Myocyte (in vitro differentiated cells): ENCODE data around the gene CDK15. TPM values are rescaled to one million over a fixed set of nuclear protein-coding genes. Genes with fewer than 3 reads are reported as not detected.

Source experiments
- DNase-seq: peaks from one replicate; pipeline ENCODE4 v3.0.0-alpha.2; 2012; ENCODE audit warnings: low read depth
- total RNA-seq: library from RNA; depleted of rRNA; stranded (reverse); fragments of >200 nt; gene quantifications from 2 replicates; pipeline ENCODE4 v1.2.3, GENCODE V29; 2014

The CDK15 gene
- total RNA-seq, 1 donor from 2014 or later = 6.7 TPM

DNA sequence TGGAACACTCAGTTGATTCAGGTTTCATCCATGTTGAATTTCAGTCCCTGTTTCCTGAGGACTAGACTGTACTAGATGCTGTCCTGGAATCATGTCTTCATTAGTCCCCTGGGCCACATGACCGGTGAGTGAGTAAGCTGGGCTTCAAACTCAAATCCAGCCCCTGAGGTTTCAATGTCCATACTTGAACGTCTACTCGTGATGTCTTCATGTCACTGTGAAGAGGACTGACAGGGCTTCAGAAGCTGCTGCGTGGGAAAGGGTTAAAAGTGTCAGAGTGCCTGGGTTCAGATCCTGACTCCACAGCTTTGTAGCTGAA, 101.2 kb downstream of the CDK15 start:
- no peak for DNase-seq

DNA sequence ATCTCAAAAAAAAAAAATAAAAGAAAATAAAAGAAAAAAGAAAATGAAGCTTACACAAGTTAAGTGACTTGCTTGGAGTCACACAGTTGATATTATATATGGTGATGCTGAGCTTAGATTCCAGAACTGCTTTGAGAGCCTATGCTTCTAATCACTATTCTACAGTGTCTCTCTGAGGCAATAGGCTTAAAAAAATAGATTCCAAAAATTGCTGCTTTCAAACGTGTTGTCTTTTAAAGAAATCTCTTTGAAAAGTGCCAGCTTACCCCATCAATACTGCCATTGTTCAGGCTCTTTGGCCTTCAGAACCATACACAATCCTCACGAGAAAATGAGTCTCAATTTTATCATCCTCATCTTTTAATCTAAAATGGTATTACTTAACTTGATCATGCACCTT, 102.6 kb downstream of the CDK15 start:
- DNase-seq = no peak

GRCh38 chr2:201909348-201909747, 103.0 kb downstream of the CDK15 start:
- DNase-seq = no peak

DNA sequence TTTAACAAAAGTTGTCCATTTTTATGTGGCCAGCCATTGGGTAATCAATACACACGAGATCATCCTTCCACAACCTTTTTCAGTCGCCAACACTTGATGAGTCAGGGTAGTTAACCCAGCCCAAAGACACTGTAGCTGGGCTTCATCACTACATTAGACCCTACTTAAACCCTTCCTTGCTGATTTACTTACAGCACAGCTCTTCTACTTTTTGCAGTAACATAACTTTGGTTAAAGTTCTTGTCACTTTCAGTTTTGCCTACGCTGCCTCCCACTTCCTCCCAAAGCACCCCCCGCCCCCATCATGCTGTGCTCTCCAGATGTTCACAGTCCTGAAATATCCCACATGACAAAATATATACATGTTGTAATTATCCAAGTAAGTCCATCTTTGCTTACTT, 103.6 kb downstream of the CDK15 start:
- DNase-seq = no peak

DNA sequence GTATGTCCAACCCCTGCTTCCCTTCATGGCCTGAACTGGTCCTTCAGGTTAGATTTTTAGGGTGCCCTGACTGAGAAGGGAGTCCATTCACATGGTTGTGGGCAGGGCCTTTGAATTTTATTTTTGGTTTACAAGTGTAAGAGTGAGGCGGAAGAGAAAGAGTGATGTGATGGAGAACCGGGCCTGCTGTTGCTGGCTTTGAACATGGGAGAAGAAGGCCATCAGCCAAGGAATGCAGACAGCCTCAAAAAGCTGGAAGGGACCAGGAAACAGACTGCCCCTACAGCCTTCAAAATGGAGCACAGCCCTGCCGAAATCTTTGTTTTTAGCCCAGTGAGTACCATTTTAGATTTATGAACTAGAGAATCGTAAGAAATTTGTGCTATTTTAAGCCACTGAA, 105.0 kb downstream of the CDK15 start:
- DNase-seq = no peak

GRCh38 chr2:201913201-201913600, 106.9 kb downstream of the CDK15 start:
- DNase-seq = no peak

DNA sequence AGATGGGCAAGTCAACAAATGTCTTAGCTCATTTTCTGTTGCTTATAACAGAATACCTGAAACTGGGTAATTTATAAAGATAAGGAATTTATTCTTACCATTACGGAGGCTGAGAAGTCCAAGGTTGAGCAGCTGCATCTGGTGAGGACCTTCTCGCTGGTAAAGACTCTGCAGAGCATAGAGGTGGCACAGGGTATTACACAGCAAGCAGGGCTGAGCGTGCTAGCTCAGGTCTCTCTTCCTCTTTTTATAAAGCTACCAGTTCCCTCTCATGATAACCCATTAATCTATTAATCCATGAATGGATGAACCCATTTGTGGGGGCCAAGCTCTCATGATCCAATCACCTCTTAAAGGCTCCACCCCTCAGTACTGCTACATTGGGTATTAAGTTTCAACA, 109.1 kb downstream of the CDK15 start:
- no peak for DNase-seq

GRCh38 chr2:201916565-201916964, 110.2 kb downstream of the CDK15 start:
- DNase-seq = no peak

- no peak for DNase-seq
Observed at GRCh38 chr2:201918616-201919307, 112.4 kb downstream of the CDK15 start.

DNA sequence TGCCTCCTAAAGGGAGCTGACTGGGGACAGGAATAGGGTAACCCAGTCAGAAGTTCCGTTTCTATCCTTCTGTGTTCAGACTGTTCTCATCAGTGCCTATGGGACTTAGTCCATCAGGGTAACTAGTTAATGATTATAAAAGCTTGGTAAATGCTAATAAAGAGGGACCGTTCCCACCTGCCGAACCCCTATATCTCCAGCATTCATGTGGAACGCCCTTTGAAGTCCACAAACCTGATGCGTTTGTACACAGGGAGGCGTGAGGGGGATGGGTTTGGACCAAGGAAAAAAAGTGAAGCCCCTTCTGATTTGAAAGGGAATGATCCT, 112.9 kb downstream of the CDK15 start:
- no peak for DNase-seq

DNA sequence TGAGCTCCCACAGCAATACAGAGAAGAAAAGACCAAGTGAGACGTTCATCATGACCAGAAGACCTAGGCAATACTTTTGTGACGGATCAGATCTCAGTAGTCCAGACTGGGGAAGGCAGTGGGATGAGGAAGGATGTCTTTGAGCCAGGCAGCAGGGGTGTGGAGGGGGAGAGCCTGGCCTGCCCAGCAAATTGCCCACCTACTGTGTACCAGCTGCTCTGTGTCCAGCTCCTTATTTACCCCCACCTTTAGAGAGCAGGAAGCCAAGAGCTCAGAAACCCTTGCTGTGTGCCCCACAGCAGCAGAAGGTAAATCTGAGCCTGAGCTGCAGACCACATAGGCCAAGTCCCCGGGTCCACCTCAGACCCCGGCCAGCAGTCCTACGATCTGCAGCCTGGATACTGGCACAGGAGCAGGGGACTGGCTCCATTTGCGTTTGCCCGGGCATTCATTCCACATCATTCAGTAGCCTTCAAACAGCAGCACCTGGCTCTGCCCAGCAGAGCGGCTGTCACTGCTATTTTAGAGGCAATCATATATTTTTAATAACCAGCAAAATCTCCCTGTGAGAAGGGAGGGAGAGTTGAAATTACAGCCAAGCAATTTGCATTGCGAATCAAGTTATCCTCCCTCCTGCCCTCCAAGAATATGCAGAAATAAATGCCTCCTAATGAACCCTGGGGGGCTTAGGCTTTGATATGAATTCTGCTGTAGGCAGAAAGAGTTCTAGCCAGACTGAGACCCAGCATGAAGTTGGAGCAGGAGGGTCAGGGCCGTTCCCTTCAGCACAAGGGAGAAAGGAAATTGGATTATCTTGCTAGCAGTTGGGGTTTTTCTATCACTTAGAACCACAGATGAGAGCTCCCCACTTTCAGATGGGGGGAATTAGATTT, 117.3 kb downstream of the CDK15 start:
- DNase-seq = no peak

GRCh38 chr2:201924453-201924852, 118.1 kb downstream of the CDK15 start:
- DNase-seq = no peak

DNA sequence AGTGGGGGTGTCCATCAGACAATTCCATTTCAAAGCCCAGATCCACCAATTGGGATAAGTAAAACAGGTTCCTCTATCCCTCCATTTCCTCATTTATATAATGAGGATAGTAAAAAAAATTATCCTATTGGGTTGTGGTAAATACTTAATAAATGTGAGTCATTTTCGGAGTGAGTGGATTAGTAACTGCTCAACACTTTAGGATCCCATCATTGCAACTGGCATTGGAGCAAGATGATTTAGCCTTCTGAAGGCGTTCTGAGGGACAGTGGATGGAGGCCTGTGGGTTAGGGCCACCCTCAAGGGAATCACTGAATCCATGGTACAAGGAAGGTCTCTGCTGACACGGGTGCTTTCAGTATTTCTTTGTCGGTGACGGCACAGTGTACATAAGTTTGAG, 118.7 kb downstream of the CDK15 start:
- peak; percentile 2 for DNase-seq

GRCh38 chr2:201926067-201926466, 119.7 kb downstream of the CDK15 start:
- peak; percentile 55 for DNase-seq

GRCh38 chr2:201928363-201928762, 122.0 kb downstream of the CDK15 start:
- no peak for DNase-seq

DNA sequence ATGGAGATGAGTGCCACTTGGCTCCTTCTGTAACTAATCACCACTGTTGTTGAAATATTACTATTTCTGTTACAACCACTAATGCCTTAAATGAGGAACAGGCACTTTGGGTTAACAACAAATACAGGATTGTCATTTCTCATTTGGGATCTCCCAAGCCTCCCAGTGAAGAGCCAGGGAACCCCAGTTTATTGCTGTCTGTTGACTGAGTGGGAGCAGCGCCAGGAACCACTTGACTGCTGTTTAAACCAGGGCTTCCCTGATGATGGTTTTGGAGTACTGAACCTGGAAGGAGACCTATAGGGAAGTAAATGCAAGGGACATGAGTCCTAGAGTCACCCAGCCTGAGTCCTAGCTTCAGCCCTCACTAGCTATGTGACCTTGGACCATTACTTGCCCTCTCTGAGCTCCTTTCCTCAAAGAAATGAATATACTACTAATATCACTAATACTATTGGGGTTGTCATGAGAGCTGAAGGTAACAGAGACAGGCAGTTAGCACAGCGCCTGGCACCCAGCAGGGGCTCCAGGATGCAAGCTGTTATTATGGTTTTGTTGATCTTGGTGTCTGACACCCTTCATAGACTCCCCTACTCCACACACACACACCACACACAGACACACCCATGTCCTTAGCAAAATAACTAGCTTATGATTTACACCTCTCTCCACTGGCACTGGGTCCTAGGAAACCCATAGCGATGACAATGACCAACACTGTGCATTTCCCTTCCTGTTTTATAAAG, 123.1 kb downstream of the CDK15 start:
- DNase-seq = no peak

- no peak for DNase-seq
Observed at GRCh38 chr2:201930043-201930442, 123.7 kb downstream of the CDK15 start.

- DNase-seq = peak; percentile 64
Observed at GRCh38 chr2:201930831-201931230, 124.5 kb downstream of the CDK15 start.

GRCh38 chr2:201931475-201931874, 125.1 kb downstream of the CDK15 start:
- no peak for DNase-seq

GRCh38 chr2:201931951-201932350, 125.6 kb downstream of the CDK15 start:
- DNase-seq = peak; percentile 47

- peak; percentile 48 for DNase-seq
Observed at GRCh38 chr2:201932511-201932910, 126.2 kb downstream of the CDK15 start.

DNA sequence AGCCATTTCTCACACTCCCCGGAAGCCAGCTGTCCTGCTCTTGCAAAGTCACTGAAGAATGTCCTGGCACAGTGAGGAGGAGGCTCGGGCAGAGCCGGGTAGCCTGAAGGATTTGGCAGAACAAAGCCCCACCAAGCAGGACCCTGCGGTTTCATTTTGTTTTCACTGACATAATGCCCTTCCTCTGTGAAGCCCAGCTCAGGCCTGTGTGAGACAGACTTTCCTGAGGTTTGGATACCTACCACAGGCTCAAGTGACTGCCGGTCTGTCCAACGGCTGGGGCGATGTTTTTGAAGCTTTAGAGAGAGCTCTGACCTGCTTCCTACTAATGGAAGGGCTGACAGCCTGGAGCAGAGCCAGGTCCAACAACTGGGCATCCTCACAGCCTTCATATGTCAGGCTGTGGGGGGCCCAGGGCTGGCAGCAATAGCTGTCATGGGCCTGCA, 127.5 kb downstream of the CDK15 start:
- peak; percentile 98 for DNase-seq
